Thoracic aorta (tissue), 2 donors: ENCODE results near the gene SLCO1A2. TPM values are rescaled to one million over a fixed set of nuclear protein-coding genes. Genes with fewer than 3 reads are reported as not detected.
"Not testable (repeated sequence)": the region's sequence is repeated elsewhere in the genome, so short reads cannot be mapped to it uniquely, and the experiment has no call there.

Experiments
- ATAC-seq: fragments of 150-250 bp; one replicate; pipeline ENCODE4 v1.8.0; 2017; ENCODE audit warnings: low read depth; ENCODE audit not compliant: insufficient number of reproducible peaks, low FRiP score
- DNase-seq: peaks from one replicate; pipeline ENCODE4 v3.0.0-alpha.2; 2020; ENCODE audit warnings: low spot score
- H3K27ac ChIP-seq, 2 donors: fragments of 200-600 bp; sonication (generic); 1 replicate in 1 of 2; 2 replicates in 1 of 2; pipeline ENCODE4 v1.5.1; 2016; ENCODE audit warnings: mild to moderate bottlenecking in 2 of 2, moderate library complexity in 2 of 2
- H3K27me3 ChIP-seq: fragments of 200-600 bp; sonication (generic); replicated peaks from 2 replicates; pipeline ENCODE4 v1.6.0; 2016; ENCODE audit warnings: mild to moderate bottlenecking; ENCODE audit not compliant: insufficient read depth
- H3K36me3 ChIP-seq: fragments of 200-600 bp; sonication (generic); one replicate; pipeline ENCODE4 v1.5.1; 2016
- H3K4me1 ChIP-seq, 2 donors: fragments of 200-600 bp; sonication (generic); 1 replicate in 1 of 2; 2 replicates in 1 of 2; pipeline versions ENCODE4 v1.5.1 to v1.6.0; 2016; ENCODE audit warnings: low read depth in 2 of 2, mild to moderate bottlenecking in 1 of 2; ENCODE audit not compliant: control insufficient read depth in 1 of 2
- H3K4me3 ChIP-seq: fragments of 200-600 bp; sonication (generic); 2 replicates; pipeline ENCODE4 v1.5.1; 2016; ENCODE audit warnings: mild to moderate bottlenecking
- H3K9me3 ChIP-seq: fragments of 200-600 bp; sonication (generic); 2 replicates; pipeline ENCODE4 v1.5.1; 2016
- CTCF ChIP-seq: fragments of 200-600 bp; sonication (generic); IDR thresholded peaks from one replicate; pipeline ENCODE4 v1.5.1; 2019; ENCODE audit warnings: antibody characterized with exemption
- total RNA-seq, 2 donors: library from RNA; depleted of rRNA; stranded (reverse); fragments of >200 nt; gene quantifications; one replicate each; pipeline versions ENCODE4 v1.1.0 to v1.2.3, GENCODE V29; 2016

Gene SLCO1A2
- total RNA-seq = not detected

GRCh38 chr12:21334771-21335325, at the start of gene SLCO1A2:
TSS of gene SLCO1A2 (minus strand) at chr12:21334917. CDS start at chr12:21334647, 270 bp downstream.
- Histone ChIP-seq H3K9me3 (no peaks in the 10 kb centered on the region), H3K27me3 (no peaks in the 10 kb centered on the region), H3K4me3 (no peak within 1 kb of the TSS), H3K36me3 (no peaks in the 10 kb centered on the region), H3K27ac (no peak within 1 kb of the TSS), H3K4me1 (peaks cover 4 to 6% of the 10 kb centered on the region in 2 donors)
- ATAC-seq = no peak
- TF ChIP-seq CTCF = no peak
- DNase-seq = no peak

- H3K4me3 ChIP-seq = no peak overlapping the region
- no peak for TF ChIP-seq CTCF
- H3K4me1 ChIP-seq = no peaks in the 10 kb centered on the region
- no peaks in the 10 kb centered on the region for H3K36me3 ChIP-seq
- no peaks in the 10 kb centered on the region for H3K9me3 ChIP-seq
- no peaks in the 10 kb centered on the region for H3K27me3 ChIP-seq
- no peak for DNase-seq
- no peak overlapping the region for H3K27ac ChIP-seq
- no peak for ATAC-seq
Observed at GRCh38 chr12:21384261-21384660, 49.5 kb upstream of the SLCO1A2 start.

- ATAC-seq, H3K4me1 ChIP-seq, H3K27me3 ChIP-seq, DNase-seq, H3K4me3 ChIP-seq, H3K36me3 ChIP-seq, H3K27ac ChIP-seq, H3K9me3 ChIP-seq: not testable (repeated sequence)
Observed at GRCh38 chr12:21381320-21381719, 46.6 kb upstream of the SLCO1A2 start.

- ATAC-seq = no peak
- no peaks in the 10 kb centered on the region for H3K4me1 ChIP-seq
- no peak overlapping the region for H3K4me3 ChIP-seq
- H3K27ac ChIP-seq = no peak overlapping the region
- TF ChIP-seq CTCF = no peak
- DNase-seq = no peak
- no peaks in the 10 kb centered on the region for H3K9me3 ChIP-seq
- H3K27me3 ChIP-seq = no peaks in the 10 kb centered on the region
- H3K36me3 ChIP-seq = no peaks in the 10 kb centered on the region
Observed at GRCh38 chr12:21379218-21379617, 44.5 kb upstream of the SLCO1A2 start.

GRCh38 chr12:21372602-21373001, 37.9 kb upstream of the SLCO1A2 start, which contains the start of gene IAPP:
TSS of gene IAPP (plus strand) at chr12:21372902. CDS start at chr12:21373352, 450 bp downstream.
- DNase-seq (no peak), ATAC-seq (no peak)
- TF ChIP-seq CTCF = no peak

More at GRCh38 chr12:21372602-21373001, 37.9 kb upstream of the SLCO1A2 start, which contains the start of gene IAPP:
- no peaks in the 10 kb centered on the region for H3K27me3 ChIP-seq
- H3K36me3 ChIP-seq = no peaks in the 10 kb centered on the region
- no peak within 1 kb of the TSS for H3K4me3 ChIP-seq
- no peaks in the 10 kb centered on the region for H3K9me3 ChIP-seq
- H3K27ac ChIP-seq = no peak within 1 kb of the TSS
- no peaks in the 10 kb centered on the region for H3K4me1 ChIP-seq
